DOHH2 (cell line): ENCODE data around the gene ELOB.

Experiments used
- CTCF ChIP-seq: fragments of 200-600 bp; sonication (generic); IDR thresholded peaks from one replicate; pipeline ENCODE4 v1.5.1; 2014; ENCODE audit warnings: antibody characterized with exemption, mild to moderate bottlenecking, low read depth, low read length; ENCODE audit not compliant: poor library complexity, severe bottlenecking
- EZH2phosphoT487 ChIP-seq: fragments of 200-600 bp; sonication (generic); IDR thresholded peaks from 2 replicates; pipeline ENCODE4 v1.6.1; 2017; ENCODE audit warnings: borderline replicate concordance, mild to moderate bottlenecking, antibody characterized with exemption, low read length, moderate library complexity, mixed read lengths

- TF ChIP-seq CTCF (no peak), EZH2phosphoT487 (no peak)
Measured at GRCh38 chr16:2728034-2728433, 49.0 kb downstream of the ELOB start.
